Stimulated activated CD4-positive, alpha-beta T cell treated with anti-CD3 and anti-CD28 coated beads, Interleukin-2, amount 100 ng/mL, for 48 hours (primary cell): ENCODE data around the gene HLA-DRB5.
"Not testable (repeated sequence)": the region's sequence is repeated elsewhere in the genome, so short reads cannot be mapped to it uniquely, and the experiment has no call there.

ENCODE experiments used
- DNase-seq, 2 donors: peaks; one replicate each; pipeline ENCODE4 v3.0.0-alpha.2; 2020

HLA-DRB5 gene

DNA sequence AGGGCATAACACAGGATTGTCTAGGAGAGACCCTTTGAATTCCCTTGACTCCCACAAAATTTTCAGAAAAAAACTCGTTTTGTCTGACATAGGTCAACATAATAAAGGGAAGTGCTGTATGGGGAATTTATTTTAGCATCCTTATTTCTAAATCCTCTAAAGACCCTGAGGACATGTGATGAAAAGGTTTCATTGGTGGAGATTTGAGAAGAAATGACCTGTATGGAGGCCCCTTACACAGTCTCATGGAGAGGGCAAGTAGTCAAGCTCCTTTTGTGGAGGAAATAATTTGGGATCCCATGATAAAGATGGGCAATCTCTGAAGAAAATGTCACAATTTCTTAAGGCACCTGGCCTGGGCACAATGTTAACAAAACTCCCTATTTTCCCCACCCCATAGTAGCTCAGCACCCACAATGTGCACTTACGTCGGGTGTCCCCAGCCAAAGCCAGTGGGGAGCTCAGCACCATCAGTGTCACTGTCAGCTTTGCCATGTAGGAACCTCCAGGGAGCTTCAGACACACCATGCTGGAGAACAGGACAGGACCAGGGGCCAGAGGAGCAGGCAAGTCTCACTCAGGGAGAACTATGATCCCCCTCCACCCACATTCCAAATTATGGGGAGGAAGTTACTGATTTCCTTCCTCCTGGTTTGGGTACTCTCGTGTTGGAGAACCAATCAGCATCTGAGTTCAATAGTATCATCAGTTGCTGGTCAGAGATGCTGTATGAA lies at the start of gene HLA-DRB5:
Gene HLA-DRB5 (minus strand): TSS at position 591 of the 734 bp plus-strand sequence. CDS start 63 bp downstream, at position 528.
- peak in 1 of 2 donors; percentile 5 for DNase-seq

DNA sequence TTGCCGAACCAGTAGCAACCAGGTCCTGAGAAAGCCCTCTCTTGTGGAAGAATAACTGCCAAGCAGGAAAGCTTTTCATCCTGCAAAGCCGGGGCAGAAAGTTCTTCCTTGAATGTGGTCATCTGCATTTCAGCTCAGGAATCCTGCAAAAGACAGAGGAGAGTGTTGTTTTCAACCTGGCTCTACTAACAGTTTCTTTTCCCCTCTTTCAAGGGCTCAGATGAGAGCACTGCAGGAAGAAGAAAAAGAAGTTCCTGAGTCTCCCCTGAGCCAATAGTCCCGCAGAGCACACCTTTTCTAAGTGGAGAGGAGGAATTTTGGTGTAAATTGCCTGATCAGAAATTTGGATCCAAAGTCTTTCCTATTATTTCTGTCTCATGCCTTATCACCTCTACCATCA lies 48.9 kb upstream of the HLA-DRB5 start:
- DNase-seq, result no peak

DNA sequence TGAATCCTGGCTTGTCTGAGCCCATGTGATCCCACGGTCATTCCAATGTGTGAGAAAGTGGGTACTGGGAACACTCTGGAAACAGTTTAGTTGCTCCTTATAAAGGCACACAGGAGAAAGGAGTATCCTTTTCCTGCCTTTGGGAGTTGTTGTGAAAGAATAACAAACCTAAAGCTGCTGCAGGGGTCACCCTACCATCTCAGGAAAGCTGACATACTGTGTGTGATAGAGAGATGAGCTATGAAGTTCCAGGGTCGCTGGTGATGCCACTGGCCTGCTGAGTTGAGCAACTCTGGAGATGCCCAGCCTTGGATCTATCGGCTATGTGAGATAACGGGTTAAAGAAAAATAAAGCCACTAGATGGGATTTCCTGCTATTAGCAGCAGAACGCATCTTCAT lies 47.4 kb upstream of the HLA-DRB5 start:
- not testable (repeated sequence) for DNase-seq

DNA sequence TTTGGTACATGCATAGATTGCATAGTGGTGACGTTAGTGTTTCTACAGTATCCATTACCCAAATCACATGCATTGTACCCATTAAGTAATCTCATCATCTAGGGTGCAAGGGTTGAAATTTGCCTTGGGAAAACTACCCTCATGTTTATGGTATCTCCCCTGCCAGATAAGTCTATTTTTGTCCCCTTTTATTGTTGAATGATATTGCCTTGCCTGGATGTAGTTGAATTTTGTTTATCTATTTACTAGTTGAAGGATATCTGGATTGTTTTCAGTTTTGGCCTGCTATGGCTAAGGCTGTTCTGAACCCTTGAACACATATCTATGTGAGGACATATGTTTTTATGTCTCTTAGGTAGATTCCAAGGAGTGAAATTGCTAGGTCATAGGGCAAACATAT lies 46.2 kb upstream of the HLA-DRB5 start:
- DNase-seq, result no peak

DNA sequence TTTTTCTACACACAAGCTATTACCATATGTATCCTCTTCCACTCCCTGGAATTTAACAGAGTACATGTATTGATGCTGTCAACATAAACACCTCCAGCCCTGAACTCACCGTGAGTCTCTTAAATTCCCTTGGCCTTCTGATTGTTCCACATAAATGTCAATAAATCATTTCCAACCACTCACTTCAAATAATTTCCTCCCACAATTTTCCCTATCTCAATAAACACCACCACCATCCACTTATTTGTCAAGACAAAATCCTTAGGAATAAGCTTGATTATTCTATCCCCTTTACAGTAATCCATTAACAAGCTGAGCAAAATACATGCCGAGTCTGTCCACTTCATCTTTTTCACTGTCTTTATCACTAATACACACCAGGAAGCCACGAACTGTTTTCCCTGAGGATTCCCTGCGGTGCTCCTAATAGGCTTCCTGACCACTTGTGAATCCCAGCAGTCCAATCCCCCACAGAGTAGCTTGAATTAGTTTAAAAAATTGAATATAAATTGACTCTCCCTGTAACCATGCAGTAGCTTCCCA lies 40.3 kb upstream of the HLA-DRB5 start:
- no peak for DNase-seq

DNA sequence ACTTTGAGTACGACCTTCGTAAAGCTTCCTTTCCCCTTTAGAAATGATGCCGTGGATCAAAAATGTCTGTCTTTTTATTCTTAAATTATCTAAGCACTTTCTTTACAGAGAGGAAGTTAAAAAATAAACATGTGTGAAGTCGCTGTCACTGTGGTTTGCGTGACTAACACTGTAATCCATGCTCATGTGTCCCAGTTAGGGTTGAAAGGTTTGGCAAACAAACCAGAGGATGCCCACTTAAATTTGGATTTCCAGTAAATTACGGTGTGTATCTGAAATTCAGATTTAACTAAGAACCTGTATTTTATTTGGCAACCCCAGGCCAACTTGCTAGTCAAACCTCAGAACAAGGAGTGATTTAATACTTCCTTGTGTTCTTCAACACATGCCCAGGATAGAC lies 38.5 kb upstream of the HLA-DRB5 start:
- DNase-seq, result no peak

DNA sequence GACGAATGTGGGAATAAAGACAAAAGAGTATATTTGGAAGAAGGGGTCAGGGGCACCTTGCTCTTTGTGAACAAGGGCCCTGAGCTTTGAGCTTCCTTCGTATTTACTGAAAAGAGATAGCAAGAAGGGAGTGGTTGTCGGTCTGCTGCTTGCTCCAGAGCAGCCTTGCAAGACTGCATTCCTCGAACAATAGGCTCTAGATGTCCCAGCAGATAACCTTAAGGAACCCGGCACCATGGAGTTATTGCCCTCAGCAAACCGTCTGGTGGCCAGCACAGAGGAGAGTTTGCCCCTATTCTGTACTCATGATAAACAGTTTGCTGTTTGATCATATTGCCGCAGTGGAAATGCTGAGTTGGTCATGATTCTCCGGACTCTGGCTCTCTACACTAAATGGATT lies 36.9 kb upstream of the HLA-DRB5 start:
- no peak for DNase-seq

DNA sequence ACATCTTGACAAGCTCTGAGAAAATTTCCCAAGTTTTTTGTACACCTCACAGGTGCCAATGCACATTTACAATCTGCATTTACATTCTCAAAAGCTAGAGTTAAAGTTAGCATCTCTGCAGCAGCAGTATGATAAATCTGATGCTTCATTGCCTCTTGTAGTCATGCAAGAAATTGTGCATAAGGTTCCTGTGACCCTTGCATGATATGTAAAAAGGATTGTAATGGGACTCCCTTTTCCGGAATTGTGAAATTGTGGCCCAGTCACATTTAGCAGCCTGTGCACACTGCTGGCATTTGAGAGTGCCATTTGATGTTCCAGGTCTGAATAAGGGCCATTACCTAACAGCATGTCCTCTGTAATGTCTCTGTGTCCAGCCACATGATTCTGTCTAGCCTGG lies 35.4 kb upstream of the HLA-DRB5 start:
- DNase-seq, result no peak

DNA sequence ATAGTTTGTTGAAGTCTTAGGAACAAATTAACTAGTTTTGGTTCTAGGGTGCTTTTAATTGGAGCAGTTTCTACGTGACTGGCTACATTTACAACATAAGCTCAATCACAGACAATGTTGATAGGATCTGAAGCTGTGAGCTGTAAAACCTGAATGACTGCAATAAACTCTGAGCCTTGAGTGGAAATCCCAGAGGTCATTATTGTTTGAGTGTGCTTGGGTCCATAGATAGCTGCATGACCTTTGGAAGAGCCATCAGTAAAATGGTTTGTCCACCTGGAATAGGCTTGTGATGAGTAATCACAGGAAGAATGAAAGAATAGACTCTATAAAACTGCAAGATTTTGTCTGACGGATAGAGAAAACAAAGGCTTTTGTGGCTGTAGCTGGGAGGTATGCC lies 32.9 kb upstream of the HLA-DRB5 start:
- DNase-seq, result no peak

DNA sequence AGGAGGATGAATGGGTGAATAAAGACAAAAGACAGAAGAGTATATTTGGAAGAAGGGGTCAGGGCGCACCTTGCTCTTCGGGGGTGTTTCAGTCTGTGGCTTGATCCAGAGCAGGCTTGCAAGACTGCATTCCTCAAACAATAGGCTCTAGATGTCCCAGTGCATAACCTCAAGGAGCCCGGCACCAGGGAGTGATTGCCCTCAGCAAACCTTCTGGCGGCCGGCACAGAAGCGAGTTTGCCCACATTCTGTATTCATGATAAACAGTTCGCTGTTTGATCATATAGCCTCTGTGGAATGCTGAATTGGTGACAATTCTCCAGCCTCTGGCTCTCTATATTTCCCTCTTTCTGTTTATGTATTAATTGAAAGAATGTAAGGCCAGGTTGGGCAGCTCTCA lies 29.7 kb upstream of the HLA-DRB5 start:
- no peak for DNase-seq

DNA sequence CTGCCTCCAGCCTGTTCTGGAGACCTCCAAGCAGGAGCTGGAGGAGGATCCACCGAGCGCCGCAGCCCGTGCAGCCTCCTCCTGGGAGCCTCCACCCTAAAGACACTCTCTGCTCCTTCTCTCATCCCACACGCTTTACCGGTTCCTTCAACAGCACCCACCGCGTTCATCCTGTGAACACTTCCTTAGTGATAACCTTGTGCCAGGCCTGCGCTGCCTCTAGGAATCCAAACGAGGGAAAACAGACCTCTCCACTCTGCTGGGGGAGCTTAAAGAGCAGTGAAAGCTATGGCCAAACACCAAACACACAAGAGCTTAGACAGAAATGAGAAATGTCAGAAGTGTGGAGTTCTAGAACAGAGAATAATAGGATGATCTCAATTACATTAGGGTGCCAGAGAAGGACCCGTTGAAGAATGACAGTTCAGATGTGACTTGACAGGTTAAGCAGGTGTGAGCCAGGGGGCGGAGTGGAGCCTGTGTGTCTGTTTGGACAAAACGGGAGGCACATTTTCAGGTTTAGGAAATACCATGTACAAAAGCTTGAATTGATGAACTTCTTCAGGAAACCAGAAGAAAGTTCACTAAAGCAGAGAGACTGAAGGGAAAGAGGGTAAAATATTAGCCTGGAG lies 28.5 kb upstream of the HLA-DRB5 start:
- DNase-seq, result no peak

DNA sequence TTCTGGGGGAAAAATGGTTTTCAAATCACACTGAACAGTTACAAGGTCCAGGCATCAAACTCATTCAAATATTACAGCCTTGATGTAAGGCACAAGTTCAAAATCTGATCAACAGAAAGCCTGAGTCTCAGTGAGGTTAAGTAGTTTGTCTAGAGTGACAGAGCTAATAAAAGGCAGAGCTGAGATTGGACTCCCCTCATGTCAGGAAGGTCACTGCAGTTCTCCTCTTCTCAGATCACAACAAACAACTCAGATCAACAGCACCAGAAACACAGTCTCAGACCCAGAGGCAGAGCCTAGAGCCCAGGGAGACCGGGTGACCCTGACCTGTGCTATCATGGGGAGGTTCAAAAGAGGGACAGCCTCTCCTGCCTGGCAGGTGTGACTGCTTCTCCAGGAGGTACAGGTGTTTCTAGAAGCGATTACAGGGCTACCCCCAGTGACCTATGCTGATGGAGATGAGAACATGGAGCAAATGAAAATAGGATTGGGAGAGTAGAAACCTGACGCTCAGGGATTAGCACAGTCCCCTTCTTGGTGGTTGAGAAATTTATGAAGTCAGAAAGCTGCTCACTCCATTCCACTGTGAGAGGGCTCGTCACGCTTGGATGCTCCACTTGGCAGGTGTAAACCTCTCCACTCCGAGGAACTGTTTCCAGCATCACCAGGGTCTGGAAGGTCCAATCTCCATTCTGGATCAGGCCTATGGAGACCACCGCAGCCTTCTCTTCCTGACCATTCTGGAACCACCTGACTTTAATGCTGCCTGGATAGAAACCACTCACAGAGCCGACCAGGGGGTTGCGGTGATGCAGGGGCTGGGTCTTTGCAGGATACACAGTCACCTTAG lies 24.3 kb upstream of the HLA-DRB5 start:
- no peak for DNase-seq

DNA sequence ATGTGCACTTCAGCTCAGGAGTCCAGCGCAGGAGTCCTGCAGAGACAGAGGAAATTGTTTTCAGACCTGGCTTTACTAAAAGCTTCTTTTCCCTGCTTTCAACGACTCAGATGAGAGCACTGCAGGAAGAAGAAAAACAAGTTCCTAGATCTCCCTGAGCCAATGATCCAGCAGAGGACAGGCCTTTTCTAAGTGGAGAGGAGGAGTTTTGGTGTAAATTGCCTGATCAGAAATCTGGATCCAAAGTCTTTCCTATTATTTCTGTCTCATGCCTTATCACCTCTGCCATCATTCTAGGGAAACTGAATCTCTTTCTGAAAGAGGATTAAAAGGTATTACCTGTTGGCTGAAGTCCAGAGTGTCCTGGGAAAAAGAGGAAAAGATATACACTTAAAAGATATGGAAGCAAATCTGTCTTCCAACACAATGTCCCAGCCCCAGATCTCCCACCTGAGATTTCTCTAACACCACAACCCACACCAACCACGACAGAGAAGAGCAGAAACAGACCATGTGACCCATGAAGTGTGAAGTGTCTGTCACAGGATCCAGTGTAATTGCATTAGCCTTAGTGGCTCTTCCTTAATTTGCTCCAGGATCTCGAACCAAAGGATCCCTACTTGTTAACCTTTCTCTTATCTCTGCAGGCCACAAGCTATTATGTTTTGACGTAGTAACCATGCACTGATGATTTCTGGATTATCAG lies 23.1 kb upstream of the HLA-DRB5 start:
- DNase-seq, result no peak

DNA sequence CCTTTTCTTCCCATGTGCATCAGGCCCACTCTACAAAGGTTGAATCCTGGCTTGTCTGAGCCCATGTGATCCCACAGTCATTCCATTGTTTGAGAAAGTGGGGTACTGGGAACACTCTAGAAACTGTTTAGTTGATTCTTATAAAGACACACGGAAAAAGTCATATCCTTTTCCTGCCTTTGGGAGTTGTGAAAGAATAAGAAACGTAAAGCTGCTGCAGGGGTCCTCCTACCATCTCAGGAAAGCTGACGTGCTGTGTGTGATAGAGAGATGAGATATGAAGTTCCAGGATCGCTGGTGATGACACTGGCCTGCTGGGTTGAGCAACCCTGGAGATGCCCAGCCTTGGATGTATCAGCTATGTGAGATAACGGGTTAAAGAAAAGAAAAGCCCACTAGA lies 21.3 kb upstream of the HLA-DRB5 start:
- DNase-seq, result no peak

DNA sequence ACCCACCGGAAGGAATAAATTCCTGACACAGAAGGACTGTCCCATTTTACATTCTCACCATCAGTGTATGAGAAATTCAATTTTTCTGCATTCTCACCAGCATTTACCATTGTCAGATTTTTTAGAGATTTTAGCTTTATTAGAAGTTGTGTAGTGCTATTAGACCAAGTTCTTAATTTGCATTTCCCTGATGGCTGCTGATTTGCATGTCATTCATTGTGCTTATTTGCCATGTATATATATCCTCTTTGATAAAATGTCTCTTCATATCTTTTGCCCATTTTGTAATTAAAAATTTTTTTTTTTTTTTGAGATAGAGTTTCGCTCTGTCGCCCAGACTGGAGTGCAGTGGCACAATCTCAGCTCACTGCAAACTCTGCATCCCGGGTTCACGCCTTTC lies 9.8 kb upstream of the HLA-DRB5 start:
- no peak for DNase-seq

DNA sequence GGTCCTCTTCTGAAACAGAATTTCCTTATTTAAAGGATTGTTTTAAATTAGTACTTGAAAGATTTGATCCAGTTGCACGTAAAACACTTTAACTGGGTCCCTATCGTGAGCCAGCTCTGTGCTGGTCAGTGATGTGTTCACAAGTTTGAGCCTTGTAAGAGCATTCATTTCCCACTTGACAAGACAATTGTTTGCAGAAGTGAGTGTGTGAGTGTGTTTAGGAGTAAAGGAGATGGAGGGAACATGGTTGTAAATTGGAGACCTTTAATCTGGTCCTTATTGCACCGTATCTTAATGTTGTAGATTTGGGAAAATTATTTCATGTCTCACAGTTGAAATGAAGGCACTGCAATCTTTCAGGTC lies 325 bp upstream of the HLA-DRB5 start:
- DNase-seq, result not testable (repeated sequence)

DNA sequence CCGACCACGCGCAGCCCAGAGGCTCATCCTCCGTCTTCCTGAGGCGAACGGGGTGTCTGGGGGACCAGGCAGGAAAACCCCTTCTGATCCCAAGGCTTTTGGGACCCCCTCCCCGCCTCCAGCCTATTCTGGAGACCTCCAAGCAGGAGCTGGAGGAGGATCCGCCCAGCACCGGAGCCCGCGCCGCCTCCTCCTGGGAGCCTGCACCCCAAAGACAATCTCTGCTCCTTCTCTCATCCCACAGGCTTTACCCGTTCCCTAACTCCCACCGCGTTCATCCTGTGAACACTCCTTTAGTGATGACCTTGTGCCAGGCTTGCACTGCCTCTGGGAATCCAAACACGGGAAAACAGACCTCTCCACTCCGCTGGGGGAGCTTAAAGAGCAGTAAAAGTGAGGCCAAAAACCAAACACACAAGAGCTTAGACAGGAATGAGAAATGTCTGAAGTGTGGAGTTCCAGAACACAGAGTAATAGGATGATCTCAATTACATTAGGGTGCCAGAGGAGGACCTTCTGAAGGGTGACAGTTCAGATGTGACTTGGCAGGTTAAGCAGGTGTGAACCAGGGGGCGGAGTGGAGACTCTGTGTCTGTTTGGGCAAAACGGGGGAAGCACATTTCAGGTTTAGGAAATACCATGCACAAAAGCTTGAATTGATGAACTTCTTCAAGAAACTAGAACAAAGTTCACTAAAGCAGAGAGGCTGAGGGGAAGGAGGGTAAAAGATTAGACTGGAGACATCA lies 7.6 kb downstream of the HLA-DRB5 start:
- no peak for DNase-seq

DNA sequence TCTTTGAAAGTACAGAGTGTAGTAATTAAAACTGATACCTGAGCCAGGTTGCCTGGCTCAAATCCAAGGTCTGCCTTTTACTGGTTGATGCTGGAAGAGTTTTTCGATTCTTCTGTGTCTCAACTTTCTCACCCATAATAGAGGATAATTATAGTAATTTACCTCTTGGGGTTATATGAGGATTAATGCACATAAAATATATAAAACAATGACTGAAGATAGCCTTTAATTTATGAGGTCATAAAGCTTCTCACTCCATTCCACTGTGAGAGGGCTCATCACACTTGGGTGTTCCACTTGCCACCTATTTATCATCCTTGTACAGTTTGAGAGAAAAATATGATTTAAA lies 10.2 kb downstream of the HLA-DRB5 start:
- no peak for DNase-seq

DNA sequence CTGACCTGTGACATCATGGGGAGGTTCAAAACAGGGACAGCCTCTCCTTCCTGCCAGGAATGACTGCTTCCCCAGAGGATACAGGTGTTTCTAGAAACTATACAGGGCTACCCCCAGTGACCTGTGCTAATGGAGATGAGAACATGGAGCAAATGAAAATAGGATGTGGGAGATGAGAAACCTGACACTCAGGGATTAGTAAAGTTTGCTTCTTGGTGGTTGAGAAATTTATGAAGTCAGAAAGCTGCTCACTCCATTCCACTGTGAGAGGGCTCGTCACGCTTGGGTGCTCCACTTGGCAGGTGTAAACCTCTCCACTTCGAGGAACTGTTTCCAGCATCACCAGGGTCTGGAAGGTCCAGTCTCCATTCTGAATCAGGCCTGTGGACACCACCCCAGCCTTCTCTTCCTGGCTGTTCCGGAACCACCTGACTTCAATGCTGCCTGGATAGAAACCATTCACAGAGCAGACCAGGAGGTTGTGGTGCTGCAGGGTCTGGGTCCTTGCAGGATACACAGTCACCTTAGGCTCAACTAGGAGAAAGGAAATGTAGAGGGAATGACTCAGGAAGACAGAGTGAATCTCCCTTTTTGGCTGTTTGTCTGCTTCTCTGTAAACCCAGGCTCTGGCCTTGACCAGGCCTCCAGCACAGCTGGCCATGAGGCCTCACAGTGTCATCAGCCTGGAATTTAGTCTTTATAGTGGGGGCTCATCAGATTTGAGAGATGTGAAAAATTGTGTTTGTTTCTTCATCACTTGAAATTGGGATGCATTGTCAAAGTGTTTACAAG lies 10.8 kb downstream of the HLA-DRB5 start:
- no peak for DNase-seq

DNA sequence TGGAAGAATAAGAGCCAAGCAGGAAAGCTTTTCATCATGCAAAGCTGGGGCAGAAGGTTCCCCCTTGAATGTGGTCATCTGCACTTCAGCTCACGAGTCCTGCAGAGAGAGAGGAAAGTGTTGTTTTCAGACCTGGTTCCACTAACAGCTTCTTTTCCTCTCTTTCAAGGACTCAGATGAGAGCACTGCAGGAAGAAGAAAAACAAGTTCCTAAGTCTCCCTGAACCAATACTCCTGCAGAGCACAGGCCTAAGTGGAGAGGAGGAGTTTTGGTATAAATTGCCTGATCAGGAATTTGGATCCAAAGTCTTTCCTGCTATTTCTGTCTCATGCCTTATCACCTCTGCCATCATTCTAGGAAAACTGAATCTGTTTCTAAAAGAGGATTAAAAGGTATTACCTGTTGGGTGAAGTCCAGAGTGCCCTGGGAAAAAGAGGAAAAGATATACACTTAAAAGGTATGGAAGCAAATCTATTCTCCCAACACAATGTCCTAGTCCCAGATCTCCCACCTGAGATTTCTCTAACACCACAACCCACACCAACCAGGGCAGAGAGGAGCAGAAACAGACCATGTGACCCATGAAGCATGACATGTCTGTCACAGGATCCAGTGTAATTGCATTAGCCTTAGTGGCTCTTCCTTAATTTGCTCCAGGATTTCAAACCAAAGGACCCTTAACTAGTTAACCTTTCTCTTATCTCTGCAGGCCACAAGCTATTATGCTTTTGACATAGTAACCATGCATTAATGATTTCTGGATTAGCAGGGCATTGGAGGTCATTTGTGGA lies 12.2 kb downstream of the HLA-DRB5 start:
- DNase-seq, result no peak

DNA sequence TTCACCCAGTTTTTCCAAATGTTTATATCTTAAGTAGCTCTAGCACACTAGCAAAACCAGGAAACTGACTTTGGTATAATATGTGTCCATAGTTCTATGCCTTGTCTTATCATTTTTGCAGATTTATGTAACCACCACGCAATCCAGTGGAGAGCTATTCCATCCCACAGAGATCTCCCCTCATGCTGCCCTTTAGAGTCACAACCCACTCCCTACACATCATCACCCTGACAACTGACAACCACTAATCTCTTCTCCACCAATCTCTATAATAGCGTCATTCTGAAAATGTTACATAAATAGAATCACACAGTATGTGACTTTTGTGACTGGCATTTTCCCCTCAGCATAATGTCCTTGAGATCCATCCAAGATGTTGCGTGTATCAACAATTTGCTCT lies 29.1 kb downstream of the HLA-DRB5 start:
- no peak for DNase-seq
